ENCODE data around the gene UBE2J1. TPM values are rescaled to one million over a fixed set of nuclear protein-coding genes. Genes with fewer than 3 reads are reported as not detected.

The UBE2J1 gene
- total and polyA plus RNA-seq, 9 of the 15 experiments (the other 6 are each of a cell fraction or from before 2014, with no cell fraction given): 11.6 to 32.6 (median 22.0) TPM

GRCh38 chr6:89360415-89360999 is 8.0 kb upstream of the UBE2J1 start:
- Histone ChIP-seq H4K20me1 (replicated peaks; ENCODE audit: control insufficient read depth, insufficient read depth, low read length) (no peaks in the 10 kb centered on the region), H3K79me2 (ENCODE audit: control insufficient read depth, insufficient read depth, low read length) (no peaks in the 10 kb centered on the region), H3K4me3 (no peak overlapping the region), H3K4me2 (ENCODE audit: insufficient read depth, low read length) (no peak overlapping the region), H3K4me1 (replicated peaks in 1 of 2; ENCODE audit: control insufficient read depth in 2 of 2, insufficient read depth in 2 of 2, low read length in 2 of 2) (no peaks in the 10 kb centered on the region), H3K9me1 (ENCODE audit: control insufficient read depth, insufficient read depth, low read length) (no peaks in the 10 kb centered on the region), H3K9ac (ENCODE audit: insufficient read depth in 1 of 2, low read depth in 2 of 2, low read length in 2 of 2) (no peak overlapping the region), H2AFZ (ENCODE audit: low read depth, low read length) (no peak overlapping the region), H3K27me3 (ENCODE audit: control insufficient read depth in 2 of 2, insufficient read depth in 2 of 2, low read length in 2 of 2) (peaks cover 0 to 5% of the 10 kb centered on the region in 2 experiments; a peak in 1 of 5 replicates), H3K9me3 (replicated peaks; ENCODE audit: control insufficient read depth, insufficient read depth, low read depth, low read length) (no peaks in the 10 kb centered on the region), H3K36me3 (ENCODE audit: control insufficient read depth, insufficient read depth, low read length) (no peaks in the 10 kb centered on the region), H3K27ac (ENCODE audit: extremely low read depth, low read depth, low read length) (no peak overlapping the region)
- CTCF ChIA-PET (ENCODE audit: low intra/inter-chr PET ratio): interaction anchor here (0.6 kb wide), 2 partner anchors 97 to 580 kb away, joined by 3 to 6 read pairs; no protein-coding TSS in a partner anchor
- POLR2A ChIA-PET: no interaction called here
- WGBS (ENCODE audit: insufficient coverage, low coverage, missing lambda C conversion rate): 50% methylated on average over 2 of the region's 2 CpGs
- in situ Hi-C loops (cut with MboI) (no loop called here), intact Hi-C loops (cut with micrococcal nuclease) (no loop called here)
- ATAC-seq (no peak), DNase-seq (ENCODE audit: extremely low read depth in 1 of 4, low spot score in 3 of 4) (no peak), FAIRE-seq (no peak)
- no TSS peak for BruUV-seq (replicated peaks)
- TF ChIP-seq TCFL5 (CRISPR knock-in tag; conservative IDR thresholded peaks at IDR 0.05) (no peak), AFF4 (CRISPR knock-in tag; IDR thresholded peaks at IDR 0.05) (no peak), ZNF239 (CRISPR knock-in tag; IDR thresholded peaks at IDR 0.05) (no peak), IFI16 (CRISPR knock-in tag; IDR thresholded peaks at IDR 0.05) (no peak), MIER1 (IDR thresholded peaks at IDR 0.05; ENCODE audit: low read depth) (no peak), DEAF1 (CRISPR knock-in tag; IDR thresholded peaks at IDR 0.05) (no peak), PML (IDR thresholded peaks at IDR 0.05; ENCODE audit: low read length) (no peak)
